ENCODE measurements around the gene FAM170B. TPM values are rescaled to one million over a fixed set of nuclear protein-coding genes. Genes with fewer than 3 reads are reported as not detected.

The FAM170B gene
- total RNA-seq, 2 experiments from 2014 or later: not detected

- ChIA-PET POLR2A (interaction anchor here (1.4 kb wide), 1 partner anchor 10 kb away, joined by 5 read pairs; no protein-coding TSS in a partner anchor), CTCF (interaction anchor here (0.9 to 2.2 kb wide), 4 partner anchors 23 to 508 kb away, joined by 4 to 10 read pairs (median 6); no protein-coding TSS in a partner anchor)
- no peaks in the 10 kb centered on the region for H3K9me3 Mint-ChIP-seq
- TF ChIP-seq, protein P1, sequence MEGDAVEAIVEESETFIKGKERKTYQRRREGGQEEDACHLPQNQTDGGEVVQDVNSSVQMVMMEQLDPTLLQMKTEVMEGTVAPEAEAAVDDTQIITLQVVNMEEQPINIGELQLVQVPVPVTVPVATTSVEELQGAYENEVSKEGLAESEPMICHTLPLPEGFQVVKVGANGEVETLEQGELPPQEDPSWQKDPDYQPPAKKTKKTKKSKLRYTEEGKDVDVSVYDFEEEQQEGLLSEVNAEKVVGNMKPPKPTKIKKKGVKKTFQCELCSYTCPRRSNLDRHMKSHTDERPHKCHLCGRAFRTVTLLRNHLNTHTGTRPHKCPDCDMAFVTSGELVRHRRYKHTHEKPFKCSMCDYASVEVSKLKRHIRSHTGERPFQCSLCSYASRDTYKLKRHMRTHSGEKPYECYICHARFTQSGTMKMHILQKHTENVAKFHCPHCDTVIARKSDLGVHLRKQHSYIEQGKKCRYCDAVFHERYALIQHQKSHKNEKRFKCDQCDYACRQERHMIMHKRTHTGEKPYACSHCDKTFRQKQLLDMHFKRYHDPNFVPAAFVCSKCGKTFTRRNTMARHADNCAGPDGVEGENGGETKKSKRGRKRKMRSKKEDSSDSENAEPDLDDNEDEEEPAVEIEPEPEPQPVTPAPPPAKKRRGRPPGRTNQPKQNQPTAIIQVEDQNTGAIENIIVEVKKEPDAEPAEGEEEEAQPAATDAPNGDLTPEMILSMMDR (IDR thresholded peaks at IDR 0.05): no peak
- H3K4me3 Mint-ChIP-seq: no peak overlapping the region
- H3K27me3 Mint-ChIP-seq: no peaks in the 10 kb centered on the region
- no peaks in the 10 kb centered on the region for H3K36me3 Mint-ChIP-seq (ENCODE audit: low read depth)
- H3K4me1 Mint-ChIP-seq (ENCODE audit: low read depth): peaks cover 12% of the 10 kb centered on the region
- DNase-seq (no peak), ATAC-seq (no peak)
- intact Hi-C loops (cut with micrococcal nuclease): loop anchor here (5.0 kb wide), 1 partner anchor 181 kb away; no protein-coding TSS in a partner anchor
- no peak overlapping the region for H3K27ac Mint-ChIP-seq
Observed at GRCh38 chr10:49163741-49164140, 29.9 kb upstream of the FAM170B start.

GRCh38 chr10:49162761-49163310 is 29.0 kb upstream of the FAM170B start:
- Mint-ChIP-seq H3K9me3 (no peaks in the 10 kb centered on the region), H3K4me1 (ENCODE audit: low read depth) (peaks cover 12% of the 10 kb centered on the region), H3K27me3 (peaks cover 2% of the 10 kb centered on the region), H3K27ac (no peak overlapping the region), H3K4me3 (no peak overlapping the region), H3K36me3 (ENCODE audit: low read depth) (no peaks in the 10 kb centered on the region)
- DNase-seq: no peak
- TF ChIP-seq, protein P1 (IDR thresholded peaks at IDR 0.05): no peak
- ChIA-PET POLR2A (interaction anchor here (1.0 kb wide), 1 partner anchor 245 kb away, joined by 3 read pairs; no protein-coding TSS in a partner anchor), CTCF (interaction anchor here (1.1 to 1.6 kb wide), 3 partner anchors 12 to 506 kb away, joined by 3 to 6 read pairs (median 4); no protein-coding TSS in a partner anchor)
- ATAC-seq: no peak
- intact Hi-C loops (cut with micrococcal nuclease): loop anchor here (5.0 kb wide), 1 partner anchor 181 kb away; no protein-coding TSS in a partner anchor

DNA sequence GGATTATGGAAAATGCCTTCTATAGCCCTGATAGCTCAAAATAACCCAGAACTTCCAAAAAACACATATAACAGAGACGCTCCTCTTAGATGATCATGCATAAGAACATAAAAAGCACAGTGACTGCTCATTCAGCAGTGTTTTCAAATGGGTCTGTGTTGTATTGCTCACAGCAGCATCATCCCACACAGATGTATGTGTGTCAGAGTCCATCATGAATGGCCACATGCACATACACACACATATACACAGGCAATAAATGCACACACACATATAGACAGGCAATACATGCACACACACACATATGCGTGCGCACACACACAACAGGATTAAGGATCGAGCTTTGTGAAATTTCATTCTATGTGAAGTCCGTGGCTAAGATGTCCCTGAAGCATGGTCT is 28.2 kb upstream of the FAM170B start:
- no peak for DNase-seq
- Mint-ChIP-seq H3K4me3 (no peak overlapping the region), H3K9me3 (no peaks in the 10 kb centered on the region), H3K36me3 (ENCODE audit: low read depth) (no peaks in the 10 kb centered on the region), H3K27me3 (peaks cover 5% of the 10 kb centered on the region), H3K27ac (no peak overlapping the region), H3K4me1 (ENCODE audit: low read depth) (peaks cover 12% of the 10 kb centered on the region)
- no peak for ATAC-seq
- POLR2A ChIA-PET: interaction anchor here (1.0 kb wide), 1 partner anchor 245 kb away, joined by 3 read pairs; no protein-coding TSS in a partner anchor
- TF ChIP-seq, protein P1 (IDR thresholded peaks at IDR 0.05): no peak
- CTCF ChIA-PET: interaction anchor here (1.0 to 1.4 kb wide), 3 partner anchors 11 to 506 kb away, joined by 3 to 4 read pairs (median 4); no protein-coding TSS in a partner anchor
- intact Hi-C loops (cut with micrococcal nuclease): loop anchor here (5.0 kb wide), 1 partner anchor 180 kb away; no protein-coding TSS in a partner anchor

DNA sequence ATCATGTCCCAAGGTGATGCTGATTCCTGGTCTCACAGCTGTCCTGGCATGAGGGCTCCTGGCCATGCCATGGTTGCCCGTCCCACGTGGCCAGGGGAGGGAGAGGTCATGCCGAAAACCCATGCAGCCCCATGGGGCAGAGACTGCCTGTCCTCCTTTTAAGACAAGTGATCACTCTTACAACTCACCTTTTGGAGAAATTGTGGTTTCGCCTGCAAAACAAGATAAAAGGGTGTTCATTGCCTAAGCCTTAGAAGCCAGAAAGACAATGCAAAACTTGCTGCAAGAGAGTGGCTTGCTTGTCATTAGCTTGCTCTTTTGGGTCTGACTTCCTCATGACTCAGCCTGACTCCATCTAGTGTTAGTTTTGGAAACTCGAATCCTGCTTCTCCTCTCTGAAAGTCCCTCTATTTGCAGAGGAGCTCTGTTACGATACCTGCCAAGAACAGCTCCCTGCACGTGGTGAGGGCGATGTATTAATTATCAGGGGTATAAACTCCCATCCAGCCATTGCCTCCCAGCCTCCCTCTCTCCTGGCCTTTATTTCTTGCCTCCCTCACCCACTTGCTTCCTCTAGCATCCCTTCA is 27.7 kb upstream of the FAM170B start:
- peaks cover 10% of the 10 kb centered on the region for H3K4me1 Mint-ChIP-seq (ENCODE audit: low read depth)
- no peak overlapping the region for H3K4me3 Mint-ChIP-seq
- ChIA-PET CTCF (interaction anchor here (1.0 to 1.4 kb wide), 2 partner anchors 10 to 505 kb away, joined by 3 to 4 read pairs; no protein-coding TSS in a partner anchor), POLR2A (interaction anchor here (1.0 kb wide), 1 partner anchor 246 kb away, joined by 3 read pairs; no protein-coding TSS in a partner anchor)
- TF ChIP-seq, protein P1 (IDR thresholded peaks at IDR 0.05): no peak
- no peaks in the 10 kb centered on the region for H3K36me3 Mint-ChIP-seq (ENCODE audit: low read depth)
- ATAC-seq: no peak
- intact Hi-C loops (cut with micrococcal nuclease): loop anchor here (5.0 kb wide), 1 partner anchor 179 kb away; no protein-coding TSS in a partner anchor
- H3K9me3 Mint-ChIP-seq: no peaks in the 10 kb centered on the region
- no peak for DNase-seq
- H3K27ac Mint-ChIP-seq: no peak overlapping the region
- peaks cover 5% of the 10 kb centered on the region for H3K27me3 Mint-ChIP-seq

DNA sequence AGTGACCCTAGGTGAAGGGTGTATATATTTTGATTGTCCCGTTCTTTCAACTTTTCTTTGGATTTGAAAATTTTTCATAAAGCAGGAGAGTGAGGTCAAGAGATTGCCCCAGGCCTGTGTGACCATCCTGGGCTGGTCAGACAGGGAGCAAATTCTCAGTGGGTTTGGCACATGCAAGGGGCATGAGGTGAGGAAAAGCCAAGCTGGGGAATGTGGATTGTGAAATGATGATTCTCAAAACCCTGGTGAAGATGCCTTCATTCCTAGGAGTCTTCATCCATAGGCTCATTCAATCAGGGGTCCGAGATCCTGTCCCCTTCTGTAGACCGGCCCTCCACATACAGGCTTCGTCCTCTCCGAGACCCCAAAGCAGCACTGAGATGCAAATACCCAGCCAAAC is 27.0 kb upstream of the FAM170B start:
- Mint-ChIP-seq H3K27ac (no peak overlapping the region), H3K4me3 (no peak overlapping the region), H3K27me3 (peaks cover 5% of the 10 kb centered on the region), H3K4me1 (ENCODE audit: low read depth) (peaks cover 7% of the 10 kb centered on the region), H3K9me3 (no peaks in the 10 kb centered on the region), H3K36me3 (ENCODE audit: low read depth) (no peaks in the 10 kb centered on the region)
- DNase-seq (no peak), ATAC-seq (no peak)
- TF ChIP-seq, protein P1 (IDR thresholded peaks at IDR 0.05): no peak
- ChIA-PET POLR2A (no interaction called here), CTCF (no interaction called here)
- intact Hi-C loops (cut with micrococcal nuclease): loop anchor here (5.0 kb wide), 1 partner anchor 179 kb away; no protein-coding TSS in a partner anchor
